ENCODE results near the gene PPFIA2. TPM values are rescaled to one million over a fixed set of nuclear protein-coding genes. Genes with fewer than 3 reads are reported as not detected.

Gene PPFIA2
- total RNA-seq, result 0.40 TPM in 1 of 2 replicates, not detected in the other

GRCh38 chr12:81759190-81760051, at the start of gene PPFIA2:
Gene PPFIA2 (minus strand): TSS chr12:81759350.
- no peak for DNase-seq (ENCODE audit: low read depth, low spot score)

- DNase-seq (ENCODE audit: low read depth, low spot score), result no peak
Observed at GRCh38 chr12:81800298-81801148, 41.4 kb upstream of the PPFIA2 start.

GRCh38 chr12:81798294-81798693, 39.1 kb upstream of the PPFIA2 start:
- DNase-seq (ENCODE audit: low read depth, low spot score), result no peak

DNA sequence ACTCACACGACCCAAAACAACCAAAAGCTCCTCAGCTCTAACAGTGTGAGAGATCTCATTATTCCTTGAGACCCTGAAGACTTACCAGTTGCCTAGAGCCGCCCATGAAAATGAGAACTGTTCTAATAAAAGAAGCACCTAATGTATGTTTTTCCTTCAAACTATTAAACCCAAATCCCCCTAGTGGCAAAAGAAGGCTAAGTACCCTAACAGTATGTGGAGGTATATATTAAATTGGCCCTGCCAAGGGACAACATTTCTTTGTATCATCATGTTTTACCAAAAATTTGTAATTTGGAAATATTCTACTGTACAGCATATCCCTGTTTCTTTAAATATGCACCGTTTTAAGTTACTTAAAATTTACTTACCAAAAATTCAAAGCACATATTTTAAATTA, 38.0 kb upstream of the PPFIA2 start:
- DNase-seq (ENCODE audit: low read depth, low spot score), result no peak

DNA sequence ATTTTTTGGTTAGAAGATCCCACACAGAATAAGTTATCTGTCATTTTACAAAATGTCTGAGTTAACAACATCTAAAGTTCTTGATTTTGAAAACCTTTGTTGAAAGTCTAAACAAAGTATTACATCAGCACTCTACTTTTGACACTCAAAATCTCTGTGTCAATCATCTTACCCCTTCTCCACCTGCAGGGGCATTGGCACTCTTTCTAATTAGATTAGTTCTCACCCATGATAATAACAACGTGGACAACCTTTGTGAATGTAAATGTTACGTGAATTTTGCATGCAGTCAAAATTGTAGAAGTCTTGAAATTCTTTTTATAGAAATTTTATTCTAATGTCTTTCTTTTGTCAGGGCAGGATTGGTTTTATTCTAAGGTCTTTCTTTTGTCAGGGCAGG, 33.5 kb upstream of the PPFIA2 start:
- no peak for DNase-seq (ENCODE audit: low read depth, low spot score)

GRCh38 chr12:81779216-81779615, 20.1 kb upstream of the PPFIA2 start:
- no peak for DNase-seq (ENCODE audit: low read depth, low spot score)

GRCh38 chr12:81778719-81779118, 19.6 kb upstream of the PPFIA2 start:
- DNase-seq (ENCODE audit: low read depth, low spot score), result no peak

- no peak for DNase-seq (ENCODE audit: low read depth, low spot score)
Observed at GRCh38 chr12:81758421-81759189, 545 bp downstream of the PPFIA2 start.

GRCh38 chr12:81757731-81758365, 1.3 kb downstream of the PPFIA2 start:
- DNase-seq (ENCODE audit: low read depth, low spot score), result no peak

DNA sequence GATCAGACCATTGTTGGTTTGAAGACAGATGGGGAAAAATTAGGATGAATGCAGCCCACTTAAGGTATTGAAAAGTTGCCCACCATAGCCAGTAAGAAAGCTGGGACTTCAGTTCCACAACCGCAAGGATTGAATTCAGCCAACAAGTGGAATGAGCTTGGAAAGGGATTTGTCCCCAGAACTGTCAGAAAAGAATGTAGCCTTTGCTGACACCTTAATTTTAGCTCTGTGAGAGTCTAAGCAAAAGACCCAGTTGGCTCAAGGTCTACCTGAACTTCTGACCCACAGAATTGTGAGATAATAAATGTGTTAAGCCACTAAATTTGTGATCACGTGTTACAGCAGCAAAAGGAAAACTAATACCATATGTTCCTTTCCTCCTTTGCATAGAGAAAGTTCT, 29.4 kb downstream of the PPFIA2 start:
- DNase-seq (ENCODE audit: low read depth, low spot score), result no peak

GRCh38 chr12:81727391-81727790, 31.8 kb downstream of the PPFIA2 start:
- no peak for DNase-seq (ENCODE audit: low read depth, low spot score)

DNA sequence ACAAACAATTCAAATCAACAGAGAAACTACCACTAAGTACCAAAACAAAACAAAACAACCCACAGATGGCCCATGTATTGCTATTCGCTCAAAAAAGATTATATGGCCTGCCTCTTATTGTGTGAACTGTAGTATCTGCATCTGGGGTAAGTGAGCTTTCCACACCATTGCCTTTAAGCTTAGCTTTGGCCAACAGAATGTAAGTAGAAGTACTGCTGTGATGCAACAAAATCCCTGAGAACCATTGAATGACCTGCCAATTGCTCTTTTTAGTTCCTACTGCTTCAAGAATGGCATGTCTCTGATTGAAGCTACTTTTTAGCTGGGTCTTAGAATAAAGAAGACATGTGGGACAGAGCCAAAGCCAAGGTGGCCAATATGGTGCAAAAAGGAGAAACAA, 32.5 kb downstream of the PPFIA2 start:
- no peak for DNase-seq (ENCODE audit: low read depth, low spot score)

DNA sequence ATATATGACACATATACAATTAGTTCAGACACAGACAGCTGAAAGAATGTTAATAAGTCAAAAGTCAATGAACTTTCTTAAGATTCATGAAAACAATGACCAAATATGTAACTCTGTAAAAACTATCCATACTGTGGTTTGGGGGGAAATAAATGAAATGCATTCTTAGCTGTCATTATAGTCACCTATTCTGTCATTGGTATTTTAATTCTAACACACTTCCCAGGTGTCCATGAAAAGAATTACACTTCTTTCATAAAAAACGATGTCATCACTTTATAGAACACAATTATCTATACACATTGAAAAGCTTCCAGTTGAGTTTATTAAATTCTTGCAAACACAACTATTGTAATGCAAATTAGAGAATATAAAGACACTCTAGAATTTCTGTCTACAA, 35.8 kb downstream of the PPFIA2 start:
- DNase-seq (ENCODE audit: low read depth, low spot score), result no peak

DNA sequence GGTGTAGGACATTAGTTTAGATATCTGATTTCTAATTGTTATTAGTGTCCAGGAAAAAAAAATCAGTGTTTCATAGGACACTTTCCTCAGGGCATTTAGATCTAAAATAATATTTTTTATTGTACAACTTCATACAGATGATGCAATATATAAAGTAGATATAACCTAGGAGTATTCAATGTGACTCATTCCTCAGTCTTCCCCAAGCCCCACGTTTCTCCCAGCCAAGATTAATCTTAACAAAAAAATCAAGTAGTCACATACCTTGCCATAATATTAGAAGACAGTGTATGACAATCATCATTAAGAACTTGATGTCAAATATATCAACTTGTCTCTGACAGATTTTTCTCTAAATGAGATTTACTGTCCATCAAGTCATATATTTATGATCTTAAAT, 37.1 kb downstream of the PPFIA2 start:
- no peak for DNase-seq (ENCODE audit: low read depth, low spot score)

GRCh38 chr12:81718616-81719015, 40.5 kb downstream of the PPFIA2 start:
- no peak for DNase-seq (ENCODE audit: low read depth, low spot score)

- no peak for DNase-seq (ENCODE audit: low read depth, low spot score)
Observed at GRCh38 chr12:81712536-81712935, 46.6 kb downstream of the PPFIA2 start.

- DNase-seq (ENCODE audit: low read depth, low spot score), result no peak
Observed at GRCh38 chr12:81705586-81705985, 53.6 kb downstream of the PPFIA2 start.

DNA sequence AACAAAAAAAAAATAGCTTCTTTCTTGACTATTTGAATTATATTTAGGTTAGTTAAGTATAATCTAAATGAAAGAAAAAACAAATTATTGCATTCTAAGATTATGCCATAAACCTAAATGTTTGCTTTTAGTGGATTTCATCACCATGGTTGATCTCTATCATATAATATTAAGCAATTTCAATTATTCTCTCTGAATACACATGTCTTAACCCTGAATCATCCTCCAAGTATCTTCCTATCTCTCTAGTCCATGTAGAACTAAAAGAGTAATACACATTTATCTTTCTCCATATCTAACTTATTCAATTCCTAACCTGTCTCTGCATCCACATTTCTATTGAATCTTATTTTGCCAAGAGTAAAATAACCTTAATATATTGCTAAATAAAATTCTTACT, 59.6 kb downstream of the PPFIA2 start:
- DNase-seq (ENCODE audit: low read depth, low spot score), result no peak

GRCh38 chr12:81692008-81692407, 67.1 kb downstream of the PPFIA2 start:
- DNase-seq (ENCODE audit: low read depth, low spot score), result no peak

- no peak for DNase-seq (ENCODE audit: low read depth, low spot score)
Observed at GRCh38 chr12:81683881-81684280, 75.3 kb downstream of the PPFIA2 start.

DNA sequence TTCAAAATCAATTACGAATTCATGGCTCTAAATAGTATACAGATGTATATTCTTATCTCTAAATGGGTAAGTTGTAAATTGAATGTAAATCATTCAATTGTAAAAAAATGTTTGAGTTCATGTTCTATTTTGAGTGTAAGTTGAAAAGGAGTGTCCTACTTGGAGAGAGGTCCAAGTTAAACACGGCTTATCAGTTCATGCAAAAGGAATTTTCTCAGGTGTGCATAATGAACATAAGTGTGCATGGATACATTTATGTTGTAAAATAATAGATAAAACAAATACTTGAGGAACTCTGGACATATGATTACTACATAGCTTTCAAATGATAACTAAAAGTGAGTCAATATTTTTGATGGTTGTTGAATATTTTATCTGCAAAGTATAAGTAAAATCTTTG, 79.5 kb downstream of the PPFIA2 start:
- no peak for DNase-seq (ENCODE audit: low read depth, low spot score)

Data from pulmonary artery endothelial cell (primary cell).